HS-27A (cell line): ENCODE measurements around the gene MIGA2.

Experiments
- DNase-seq: peaks from one replicate; pipeline ENCODE4 v3.0.0-alpha.2; 2012; ENCODE audit warnings: low read depth, missing footprints

Gene MIGA2

GRCh38 chr9:129037767-129038098 is 1.3 kb downstream of the MIGA2 start:
- no peak for DNase-seq

- DNase-seq = no peak
Measured at GRCh38 chr9:129038109-129038852, 1.9 kb downstream of the MIGA2 start.

GRCh38 chr9:129040113-129040643 is 3.8 kb downstream of the MIGA2 start:
- DNase-seq = no peak

GRCh38 chr9:129042016-129042415 is 5.6 kb downstream of the MIGA2 start:
- no peak for DNase-seq

GRCh38 chr9:129052592-129052991 is 16.2 kb downstream of the MIGA2 start:
- no peak for DNase-seq

DNA sequence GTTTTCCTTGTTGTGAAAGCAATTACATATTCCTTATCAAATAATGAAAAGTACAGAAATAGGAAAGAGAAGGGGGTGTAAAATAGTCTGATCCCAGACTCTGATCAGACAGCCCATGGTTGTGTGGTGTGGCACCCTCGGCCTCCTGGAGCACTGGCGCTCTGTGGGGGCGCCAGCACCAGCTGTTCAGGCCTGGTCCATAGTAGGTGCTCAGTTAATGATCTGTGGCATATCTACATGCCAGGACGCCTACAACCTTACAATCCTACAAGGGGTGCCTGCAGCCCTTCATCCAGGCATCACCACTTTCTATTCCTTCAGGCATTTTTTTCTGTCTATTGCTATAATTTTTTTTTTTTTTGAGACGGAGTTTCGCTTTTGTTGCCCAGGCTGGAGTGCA is 16.6 kb downstream of the MIGA2 start:
- DNase-seq = no peak

DNA sequence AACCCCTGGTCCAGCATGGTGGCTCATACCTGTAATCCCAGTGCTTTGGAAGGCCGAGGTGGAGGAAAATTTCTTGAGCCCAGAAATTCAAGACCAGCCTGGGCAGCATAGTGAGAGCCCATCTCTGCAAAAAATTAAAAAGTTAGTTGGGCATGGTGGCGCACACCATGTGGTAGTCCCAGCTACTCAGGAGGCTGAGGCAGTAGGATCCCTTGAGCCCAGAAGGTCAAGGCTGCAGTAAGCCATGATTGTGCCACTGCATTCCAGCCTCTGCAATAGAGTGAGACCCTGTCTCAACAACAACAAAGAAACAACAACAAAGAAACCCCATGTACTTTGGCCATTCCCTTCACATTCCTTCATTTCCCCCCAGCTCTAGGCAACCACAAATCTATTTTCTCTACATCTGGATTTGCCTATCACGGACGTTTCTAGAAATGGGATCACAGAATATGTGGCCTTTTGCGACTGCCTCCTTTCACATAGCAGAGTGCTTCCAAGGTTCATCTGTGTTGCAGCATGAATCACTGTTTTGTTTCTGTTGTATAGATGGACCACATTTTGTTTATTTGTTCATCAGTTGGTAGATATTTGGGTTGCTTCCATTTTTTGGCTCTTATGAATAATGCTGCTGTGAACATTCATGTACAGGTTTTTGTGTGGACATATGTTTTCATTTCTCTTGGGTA is 17.9 kb downstream of the MIGA2 start:
- no peak for DNase-seq

GRCh38 chr9:129058965-129059795 is 22.8 kb downstream of the MIGA2 start:
- DNase-seq = no peak

DNA sequence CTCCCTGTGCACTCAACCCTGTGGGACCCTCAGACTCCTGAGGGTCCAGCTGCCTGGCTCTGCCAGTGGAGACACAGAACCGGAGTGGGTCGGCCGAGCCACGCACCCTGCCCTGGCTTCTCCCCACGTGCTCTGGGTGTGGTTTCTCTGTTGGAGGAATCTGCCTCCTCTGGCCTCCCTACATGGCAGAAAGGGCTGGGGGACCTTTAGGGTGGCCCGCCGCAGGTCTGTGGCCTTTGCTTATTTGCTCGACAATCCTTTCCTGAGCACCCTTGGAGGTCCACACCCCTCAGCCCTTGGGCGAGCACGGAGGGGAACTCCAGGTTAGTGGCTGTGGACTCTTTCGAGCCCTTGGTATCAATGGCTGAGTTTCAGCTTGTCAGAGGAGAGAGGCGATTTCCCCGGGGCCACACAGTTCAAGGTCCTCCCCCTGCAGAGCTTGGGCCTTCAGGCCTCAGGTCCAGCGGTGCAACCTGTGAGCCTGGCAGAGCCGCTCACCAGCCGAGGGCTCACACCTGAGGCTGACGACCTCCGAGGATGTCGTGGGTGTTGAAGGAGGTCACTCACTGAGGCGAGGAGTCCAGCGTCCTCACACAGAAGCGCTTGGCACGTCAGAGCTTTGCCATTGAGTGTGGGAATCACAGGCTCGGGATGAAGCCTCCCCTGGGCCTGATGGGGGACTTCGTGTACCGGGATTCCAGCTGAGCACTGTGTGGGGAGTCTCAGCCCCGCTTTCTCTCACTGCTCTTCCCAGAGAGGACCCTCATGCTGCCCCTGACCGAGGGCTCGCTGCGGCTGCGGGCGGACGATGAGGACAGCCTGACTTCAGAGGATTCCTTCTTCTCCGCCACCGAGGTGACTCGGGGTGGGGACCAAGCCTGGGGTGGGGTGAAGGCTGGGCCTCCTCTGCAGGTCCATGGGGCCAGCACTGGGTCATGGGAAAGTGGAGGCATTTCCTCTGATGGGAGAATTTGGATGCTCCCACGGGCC is 23.7 kb downstream of the MIGA2 start:
- no peak for DNase-seq

GRCh38 chr9:129060991-129061390 is 24.6 kb downstream of the MIGA2 start:
- no peak for DNase-seq

- no peak for DNase-seq
Measured at GRCh38 chr9:129063061-129063460, 26.6 kb downstream of the MIGA2 start.

GRCh38 chr9:129064499-129064908 is 28.1 kb downstream of the MIGA2 start:
- no peak for DNase-seq

DNA sequence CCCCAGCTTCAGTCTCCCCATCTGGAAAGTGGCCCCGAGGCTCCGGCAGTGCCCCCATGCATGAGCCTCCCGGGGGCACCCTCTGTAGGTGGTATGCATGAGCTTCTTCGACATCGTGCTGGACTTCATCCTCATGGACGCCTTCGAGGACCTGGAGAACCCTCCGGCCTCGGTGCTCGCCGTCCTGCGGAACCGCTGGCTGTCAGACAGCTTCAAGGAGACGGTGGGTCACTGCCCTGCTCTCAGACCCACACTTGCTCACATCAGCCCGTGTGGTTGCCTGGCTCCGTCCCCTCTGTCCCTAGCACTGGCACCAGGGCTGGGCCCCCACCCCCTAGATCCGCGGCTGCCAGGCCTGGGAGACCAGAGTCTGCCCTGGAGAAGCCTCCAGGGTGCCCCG is 31.7 kb downstream of the MIGA2 start:
- DNase-seq = no peak

DNA sequence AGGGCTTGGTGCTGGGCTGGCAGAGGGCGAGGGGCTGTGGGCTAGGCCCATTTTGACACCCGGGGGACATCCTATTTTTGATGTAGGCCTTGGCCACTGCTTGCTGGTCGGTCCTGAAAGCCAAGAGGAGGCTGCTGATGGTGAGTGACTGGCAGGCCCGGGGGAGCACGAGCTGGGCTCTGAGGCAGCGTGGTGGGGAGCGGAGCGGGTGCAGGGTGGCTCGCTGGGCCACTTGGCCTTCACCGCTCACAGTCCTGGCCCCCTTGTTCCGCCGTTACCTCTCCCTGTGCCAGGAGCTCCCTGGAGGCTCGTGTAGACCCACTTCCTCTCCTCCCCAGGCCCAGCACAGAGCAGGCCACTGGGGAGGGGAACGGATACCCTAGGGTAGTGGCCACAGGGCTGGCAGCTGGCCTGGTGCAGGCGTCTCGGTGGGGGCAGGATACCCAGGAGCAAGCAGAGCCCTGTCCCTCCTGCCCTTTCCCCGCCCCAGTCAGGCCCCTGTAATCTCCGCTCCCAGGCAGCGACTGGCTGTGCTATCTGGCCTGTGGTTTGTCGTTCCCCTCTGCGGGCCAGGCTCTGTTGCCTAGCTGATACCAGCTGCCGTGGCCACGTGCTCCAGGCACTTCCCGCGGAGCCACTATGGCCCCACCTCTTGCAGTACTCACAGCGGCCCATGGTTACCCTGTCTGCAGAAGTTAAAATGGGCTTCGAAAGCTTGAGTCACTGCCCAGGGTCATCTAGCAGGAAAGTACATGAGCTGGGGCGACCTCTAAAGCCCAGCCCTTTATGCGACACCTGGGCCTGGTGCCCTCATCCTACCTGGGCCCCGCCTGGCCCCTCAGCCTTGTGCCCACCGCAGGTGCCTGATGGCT is 32.8 kb downstream of the MIGA2 start:
- no peak for DNase-seq

DNA sequence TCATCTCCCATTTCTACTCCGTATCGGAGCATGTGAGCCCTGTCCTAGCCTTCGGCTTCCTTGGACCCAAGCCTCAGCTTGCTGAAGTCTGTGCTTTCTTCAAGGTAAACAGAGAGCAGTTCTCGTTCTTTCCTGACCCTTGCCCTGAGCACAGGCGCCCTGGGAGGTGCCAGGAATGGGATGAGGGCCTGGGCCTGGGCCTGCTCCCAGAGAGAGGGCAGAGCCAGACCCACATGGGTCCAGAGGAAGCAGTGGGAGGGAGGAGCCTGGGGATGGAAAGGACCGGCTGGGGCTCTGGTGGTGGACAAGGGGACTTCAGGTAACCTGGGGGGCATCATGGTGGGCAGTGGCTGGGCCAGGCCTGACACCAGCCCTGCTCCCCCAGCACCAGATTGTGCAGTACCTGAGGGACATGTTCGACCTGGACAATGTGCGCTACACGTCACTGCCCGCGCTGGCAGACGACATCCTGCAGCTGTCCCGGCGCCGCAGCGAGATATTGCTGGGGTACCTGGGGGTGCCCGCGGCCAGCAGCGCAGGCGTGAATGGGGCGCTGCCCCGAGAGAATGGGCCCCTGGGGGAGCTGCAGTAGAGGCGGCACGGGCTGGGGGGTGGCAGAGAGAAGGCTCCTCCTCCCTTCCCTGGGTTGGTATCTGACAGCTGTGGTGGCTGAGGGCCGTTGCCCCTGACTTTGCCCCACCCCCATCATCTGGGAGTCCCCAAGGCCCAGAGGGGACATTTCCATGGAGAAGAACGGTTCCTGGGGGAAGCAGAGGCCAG is 33.6 kb downstream of the MIGA2 start:
- no peak for DNase-seq

DNA sequence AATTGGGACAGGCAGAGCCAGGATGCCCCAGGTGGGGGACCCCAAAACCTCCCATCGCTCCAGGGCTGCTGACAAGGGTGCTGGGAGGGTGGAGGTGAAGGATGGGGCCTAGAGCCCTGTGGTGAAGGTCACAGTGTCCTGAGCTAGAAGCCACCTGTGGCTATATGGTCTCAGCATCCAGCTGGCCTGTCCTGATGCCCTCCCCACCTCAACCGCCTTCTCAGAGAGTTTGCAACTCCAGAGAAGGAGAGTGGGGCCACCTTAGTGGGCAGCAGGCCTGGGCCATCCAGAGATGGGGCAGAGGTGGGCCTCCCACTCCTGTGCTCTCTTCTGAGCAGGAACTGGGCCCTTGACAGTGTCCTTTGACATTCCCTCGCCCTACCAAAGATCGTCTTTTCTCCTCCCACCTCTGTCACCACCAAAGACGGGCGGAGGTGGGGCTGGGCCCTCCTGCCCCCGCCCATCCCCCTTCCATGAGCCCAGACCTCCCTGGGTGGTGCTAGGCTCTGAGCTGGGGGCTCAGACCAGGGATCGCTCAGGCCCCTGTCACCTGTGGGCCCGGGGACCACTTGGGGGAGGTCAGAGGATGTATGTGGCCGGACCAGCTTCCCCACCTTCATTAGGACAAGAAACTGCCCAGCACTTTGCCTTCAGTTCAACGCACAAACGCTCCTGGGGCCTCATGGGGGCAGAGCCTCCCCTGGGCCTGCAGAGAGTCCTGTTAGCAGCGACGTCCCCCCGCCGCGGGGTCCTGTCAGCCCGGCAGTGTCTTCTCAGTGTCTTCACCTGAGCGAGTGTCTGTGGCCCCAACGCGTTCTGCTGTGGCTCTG is 34.5 kb downstream of the MIGA2 start:
- no peak for DNase-seq

- DNase-seq = no peak
Measured at GRCh38 chr9:129071526-129072126, 35.2 kb downstream of the MIGA2 start.

GRCh38 chr9:129072171-129072570 is 35.7 kb downstream of the MIGA2 start:
- DNase-seq = no peak
